Liver (tissue), 9 donors: Measurements from ENCODE around the gene KRTAP13-4. TPM values are rescaled to one million over a fixed set of nuclear protein-coding genes. Genes with fewer than 3 reads are reported as not detected.

Experiments
- DNase-seq: peaks from one replicate; pipeline ENCODE4 v3.0.0-alpha.2; 2017; ENCODE audit warnings: low spot score
- H3K27ac ChIP-seq, 2 donors: one replicate each; pipeline ENCODE4 v1.7.0; 2013; ENCODE audit warnings: inconsistent platforms in 2 of 2, low read length in 2 of 2, control low read depth in 1 of 2, low read depth in 1 of 2, mild to moderate bottlenecking in 1 of 2
- H3K27me3 ChIP-seq, 4 donors: one replicate each; pipeline versions ENCODE4 v1.6.1 to v1.7.0; 2013; ENCODE audit warnings: low read length in 3 of 4, inconsistent platforms in 1 of 4, mild to moderate bottlenecking in 1 of 4, moderate library complexity in 1 of 4; ENCODE audit not compliant: control insufficient read depth in 4 of 4, insufficient read depth in 4 of 4
- H3K36me3 ChIP-seq, 4 donors: one replicate each; pipeline versions ENCODE4 v1.6.1 to v1.7.0; 2013; ENCODE audit warnings: low read length in 3 of 4, mild to moderate bottlenecking in 3 of 4, low read depth in 1 of 4, moderate library complexity in 1 of 4; ENCODE audit not compliant: control insufficient read depth in 4 of 4, insufficient read depth in 3 of 4
- H3K4me1 ChIP-seq, 4 donors: one replicate each; pipeline versions ENCODE4 v1.6.1 to v1.7.0; 2013; ENCODE audit warnings: low read length in 3 of 4, mild to moderate bottlenecking in 3 of 4, moderate library complexity in 1 of 4; ENCODE audit not compliant: control insufficient read depth in 4 of 4, insufficient read depth in 4 of 4
- H3K4me3 ChIP-seq, 3 donors: one replicate each; pipeline versions ENCODE4 v1.6.1 to v1.7.0; 2013; ENCODE audit warnings: low read length in 3 of 3, control low read depth in 1 of 3, low read depth in 1 of 3, mild to moderate bottlenecking in 1 of 3
- H3K9ac ChIP-seq, 2 donors: one replicate each; pipeline ENCODE4 v1.7.0; 2013; ENCODE audit warnings: low read length in 2 of 2, mild to moderate bottlenecking in 2 of 2, moderate library complexity in 2 of 2, control low read depth in 1 of 2, low read depth in 1 of 2
- H3K9me3 ChIP-seq, 4 donors: one replicate each; pipeline versions ENCODE4 v1.6.1 to v1.7.0; 2013; ENCODE audit warnings: low read length in 3 of 4; ENCODE audit not compliant: control insufficient read depth in 4 of 4
- EGR1 ChIP-seq, 2 donors: IDR thresholded peaks; 2 replicates each; pipeline ENCODE4 v1.6.1; 2016 to 2018; ENCODE audit warnings: antibody characterized with exemption in 2 of 2, low read depth in 2 of 2
- FOXA2 ChIP-seq: IDR thresholded peaks from 2 replicates; pipeline ENCODE4 v1.6.1; 2016; ENCODE audit warnings: antibody characterized with exemption
- GABPA ChIP-seq, 2 donors: IDR thresholded peaks in 1 of 2; conservative IDR thresholded peaks in 1 of 2; 2 replicates each; pipeline ENCODE4 v1.6.1; 2016; ENCODE audit warnings: antibody characterized with exemption in 2 of 2, mild to moderate bottlenecking in 1 of 2, moderate library complexity in 1 of 2
- HNF4A ChIP-seq, 2 donors: conservative IDR thresholded peaks; 2 replicates each; pipeline ENCODE4 v1.6.1; 2016; ENCODE audit warnings: antibody characterized with exemption in 2 of 2, mild to moderate bottlenecking in 2 of 2
- HNF4G ChIP-seq: IDR thresholded peaks from 2 replicates; pipeline ENCODE4 v1.6.1; 2016; ENCODE audit warnings: antibody characterized with exemption
- JUND ChIP-seq, 2 donors: IDR thresholded peaks; 2 replicates each; pipeline ENCODE4 v1.6.1; 2016; ENCODE audit warnings: antibody characterized with exemption in 2 of 2
- NR2F2 ChIP-seq: IDR thresholded peaks from 2 replicates; pipeline ENCODE4 v1.6.1; 2016; ENCODE audit warnings: antibody characterized with exemption
- RAD21 ChIP-seq, 2 donors: IDR thresholded peaks; 2 replicates each; pipeline ENCODE4 v1.6.1; 2016; ENCODE audit warnings: antibody characterized with exemption in 2 of 2, mild to moderate bottlenecking in 2 of 2
- RXRA ChIP-seq, 2 donors: IDR thresholded peaks; 2 replicates each; pipeline ENCODE4 v1.6.1; 2017 to 2018; ENCODE audit warnings: antibody characterized with exemption in 2 of 2, mild to moderate bottlenecking in 1 of 2
- SP1 ChIP-seq: IDR thresholded peaks from 2 replicates; pipeline ENCODE4 v1.6.1; 2018; ENCODE audit warnings: antibody characterized with exemption, mild to moderate bottlenecking
- TAF1 ChIP-seq: conservative IDR thresholded peaks from 2 replicates; pipeline ENCODE4 v1.6.1; 2016; ENCODE audit warnings: antibody characterized with exemption, mild to moderate bottlenecking
- YY1 ChIP-seq: IDR thresholded peaks from 2 replicates; pipeline ENCODE4 v1.6.1; 2016; ENCODE audit warnings: antibody characterized with exemption, mild to moderate bottlenecking
- WGBS: extraction: QIAGEN DNeasy Blood & Tissue Kit; methylation state at CpG from one replicate; pipeline ENCODE4 v1.1.7; 2013; 5-methylcytosine and 5-hydroxymethylcytosine counted together
- polyA plus RNA-seq, 2 donors: library from polyadenylated mRNA; stranded (reverse) in 1 of 2; unstranded in 1 of 2; fragments of 200-250 nt in 1 of 2; fragments of >200 nt in 1 of 2; fragmentation: Nextera tagmentation in 1 of 2; extraction: Ambion mirVana in 1 of 2; gene quantifications; one replicate each; pipeline versions ENCODE4 v1.2.1 to v1.2.3, GENCODE V29; 2013 to 2015
- total RNA-seq, 2 donors: library from RNA; depleted of rRNA; stranded (reverse); fragments of >200 nt; gene quantifications; one replicate each; pipeline ENCODE4 v1.2.3, GENCODE V29; 2014
- TF ChIP-seq, protein P1 (sequence below): IDR thresholded peaks from 2 replicates; pipeline ENCODE4 v1.6.1; 2016; ENCODE audit warnings: antibody characterized with exemption
- TF ChIP-seq, protein P2 (sequence below): IDR thresholded peaks from 2 replicates; pipeline ENCODE4 v1.6.1; 2016; ENCODE audit warnings: antibody characterized with exemption, mild to moderate bottlenecking
- TF ChIP-seq, protein P3 (sequence below): fragments of 150-350 bp; IDR thresholded peaks from 2 replicates; pipeline ENCODE4 v1.5.1; 2017; ENCODE audit warnings: improper control_type of control experiment, low read depth, low read length; ENCODE audit not compliant: missing input control
- TF ChIP-seq, protein P4 (sequence below): IDR thresholded peaks from 2 replicates; pipeline ENCODE4 v1.6.1; 2016; ENCODE audit warnings: antibody characterized with exemption
- donor health status: healthy.
- donor health status: healthy.
- donor health status: healthy.
- donor health status: healthy.
- donor health status: healthy.

The KRTAP13-4 gene, protein sequence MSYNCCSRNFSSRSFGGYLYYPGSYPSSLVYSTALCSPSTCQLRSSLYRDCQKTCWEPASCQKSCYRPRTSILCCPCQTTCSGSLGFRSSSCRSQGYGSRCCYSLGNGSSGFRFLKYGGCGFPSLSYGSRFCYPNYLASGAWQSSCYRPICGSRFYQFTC
- total RNA-seq (not detected), polyA plus RNA-seq (not detected)

DNA sequence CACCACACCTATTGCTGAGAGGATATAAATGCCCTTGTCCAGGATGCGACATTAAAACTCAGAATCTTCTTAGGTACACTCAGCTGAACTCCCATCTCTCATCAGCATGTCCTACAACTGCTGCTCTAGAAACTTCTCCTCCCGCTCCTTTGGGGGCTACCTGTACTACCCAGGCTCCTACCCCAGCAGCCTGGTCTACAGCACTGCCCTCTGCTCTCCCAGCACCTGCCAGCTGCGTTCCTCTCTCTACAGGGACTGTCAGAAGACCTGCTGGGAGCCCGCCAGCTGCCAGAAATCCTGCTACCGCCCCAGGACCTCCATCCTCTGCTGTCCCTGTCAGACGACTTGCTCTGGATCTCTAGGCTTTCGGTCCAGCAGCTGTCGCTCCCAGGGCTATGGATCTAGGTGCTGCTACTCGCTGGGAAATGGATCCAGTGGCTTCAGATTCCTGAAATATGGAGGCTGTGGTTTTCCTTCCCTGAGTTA, at the start of gene KRTAP13-4:
TSS of gene KRTAP13-4 (plus strand) at position 51 of the 486 bp plus-strand sequence. CDS start at position 107, 56 bp downstream.
- no peak for DNase-seq
- Histone ChIP-seq H3K9me3 (no peaks in the 10 kb centered on the region), H3K9ac (no peak within 1 kb of the TSS), H3K36me3 (no peaks in the 10 kb centered on the region), H3K4me3 (no peak within 1 kb of the TSS), H3K4me1 (no peaks in the 10 kb centered on the region), H3K27me3 (peaks cover 0 to 3% (median 0%) of the 10 kb centered on the region in 4 donors), H3K27ac (no peak within 1 kb of the TSS)
- WGBS, result 73% methylated on average over 9 of the region's 9 CpGs
- TF ChIP-seq SP1, result no peak

DNA sequence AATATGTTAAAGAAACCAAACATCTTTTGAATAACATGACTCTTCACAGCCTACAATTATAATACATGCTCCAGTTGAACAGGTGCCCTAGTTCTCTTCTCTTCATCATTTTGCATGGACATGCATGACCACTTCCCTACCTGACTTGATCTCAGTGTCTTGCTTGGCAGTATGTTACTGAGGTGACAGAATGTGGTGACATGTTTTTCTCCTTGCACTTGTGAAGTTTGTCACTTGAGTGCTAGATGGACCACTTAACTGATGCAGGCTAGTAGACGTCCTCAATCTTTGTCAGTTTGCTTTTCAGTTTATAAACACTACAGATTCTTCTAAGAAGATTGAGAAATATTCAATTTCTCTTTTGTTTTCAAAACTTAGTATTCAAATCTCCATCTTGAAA, 47.8 kb upstream of the KRTAP13-4 start:
- no peak overlapping the region for H3K4me3 ChIP-seq
- H3K9me3 ChIP-seq, result no peaks in the 10 kb centered on the region
- no peak for TF ChIP-seq RXRA (IDR thresholded peaks at IDR 0.05)
- TF ChIP-seq, protein P1, sequence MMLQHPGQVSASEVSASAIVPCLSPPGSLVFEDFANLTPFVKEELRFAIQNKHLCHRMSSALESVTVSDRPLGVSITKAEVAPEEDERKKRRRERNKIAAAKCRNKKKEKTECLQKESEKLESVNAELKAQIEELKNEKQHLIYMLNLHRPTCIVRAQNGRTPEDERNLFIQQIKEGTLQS, result no peak
- no peak for TF ChIP-seq GABPA (IDR thresholded peaks at IDR 0.05 in 1 of 2, conservative IDR thresholded peaks at IDR 0.05 in 1 of 2)
- TF ChIP-seq, protein P2, sequence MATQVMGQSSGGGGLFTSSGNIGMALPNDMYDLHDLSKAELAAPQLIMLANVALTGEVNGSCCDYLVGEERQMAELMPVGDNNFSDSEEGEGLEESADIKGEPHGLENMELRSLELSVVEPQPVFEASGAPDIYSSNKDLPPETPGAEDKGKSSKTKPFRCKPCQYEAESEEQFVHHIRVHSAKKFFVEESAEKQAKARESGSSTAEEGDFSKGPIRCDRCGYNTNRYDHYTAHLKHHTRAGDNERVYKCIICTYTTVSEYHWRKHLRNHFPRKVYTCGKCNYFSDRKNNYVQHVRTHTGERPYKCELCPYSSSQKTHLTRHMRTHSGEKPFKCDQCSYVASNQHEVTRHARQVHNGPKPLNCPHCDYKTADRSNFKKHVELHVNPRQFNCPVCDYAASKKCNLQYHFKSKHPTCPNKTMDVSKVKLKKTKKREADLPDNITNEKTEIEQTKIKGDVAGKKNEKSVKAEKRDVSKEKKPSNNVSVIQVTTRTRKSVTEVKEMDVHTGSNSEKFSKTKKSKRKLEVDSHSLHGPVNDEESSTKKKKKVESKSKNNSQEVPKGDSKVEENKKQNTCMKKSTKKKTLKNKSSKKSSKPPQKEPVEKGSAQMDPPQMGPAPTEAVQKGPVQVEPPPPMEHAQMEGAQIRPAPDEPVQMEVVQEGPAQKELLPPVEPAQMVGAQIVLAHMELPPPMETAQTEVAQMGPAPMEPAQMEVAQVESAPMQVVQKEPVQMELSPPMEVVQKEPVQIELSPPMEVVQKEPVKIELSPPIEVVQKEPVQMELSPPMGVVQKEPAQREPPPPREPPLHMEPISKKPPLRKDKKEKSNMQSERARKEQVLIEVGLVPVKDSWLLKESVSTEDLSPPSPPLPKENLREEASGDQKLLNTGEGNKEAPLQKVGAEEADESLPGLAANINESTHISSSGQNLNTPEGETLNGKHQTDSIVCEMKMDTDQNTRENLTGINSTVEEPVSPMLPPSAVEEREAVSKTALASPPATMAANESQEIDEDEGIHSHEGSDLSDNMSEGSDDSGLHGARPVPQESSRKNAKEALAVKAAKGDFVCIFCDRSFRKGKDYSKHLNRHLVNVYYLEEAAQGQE, result no peak
- no peaks in the 10 kb centered on the region for H3K36me3 ChIP-seq
- DNase-seq, result no peak
- H3K27ac ChIP-seq, result no peak overlapping the region
- H3K9ac ChIP-seq, result no peak overlapping the region
- no peaks in the 10 kb centered on the region for H3K4me1 ChIP-seq
- 33% methylated on average over 1 of the region's 1 CpG for WGBS
- H3K27me3 ChIP-seq, result peaks cover 0 to 4% (median 0%) of the 10 kb centered on the region in 4 donors

DNA sequence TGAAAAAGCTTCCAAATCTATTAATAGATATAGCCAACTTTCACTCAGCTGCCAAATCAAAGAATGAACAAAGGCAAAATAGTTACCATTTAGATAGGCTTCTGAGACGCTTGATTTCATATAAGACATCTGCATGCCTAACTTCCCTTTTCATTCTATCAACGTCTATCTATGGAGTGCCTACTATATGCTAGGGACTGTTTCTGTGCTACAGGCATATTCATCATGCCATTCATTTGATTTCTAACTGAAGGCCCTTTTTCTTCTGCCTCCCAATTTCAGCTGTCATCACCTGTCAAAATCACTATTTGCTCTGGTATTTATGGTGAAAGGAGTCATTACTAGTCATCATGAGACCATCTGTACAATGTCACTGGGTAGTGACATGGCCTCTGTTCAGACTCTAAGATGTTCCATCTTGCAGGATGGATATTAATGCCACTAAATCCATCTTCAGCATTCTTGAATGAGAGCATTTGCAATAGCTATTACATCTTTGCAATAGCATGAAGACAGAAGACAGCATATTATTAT, 38.5 kb upstream of the KRTAP13-4 start:
- no peaks in the 10 kb centered on the region for H3K36me3 ChIP-seq
- H3K9me3 ChIP-seq, result no peaks in the 10 kb centered on the region
- 66% methylated on average over 2 of the region's 2 CpGs for WGBS
- peaks cover 0 to 2% (median 0%) of the 10 kb centered on the region in 4 donors for H3K27me3 ChIP-seq
- H3K9ac ChIP-seq, result no peak overlapping the region
- DNase-seq, result no peak
- no peak for TF ChIP-seq NR2F2
- TF ChIP-seq RXRA (IDR thresholded peaks at IDR 0.05), result no peak
- TF ChIP-seq RAD21 (IDR thresholded peaks at IDR 0.05), result no peak
- TF ChIP-seq, protein P3, sequence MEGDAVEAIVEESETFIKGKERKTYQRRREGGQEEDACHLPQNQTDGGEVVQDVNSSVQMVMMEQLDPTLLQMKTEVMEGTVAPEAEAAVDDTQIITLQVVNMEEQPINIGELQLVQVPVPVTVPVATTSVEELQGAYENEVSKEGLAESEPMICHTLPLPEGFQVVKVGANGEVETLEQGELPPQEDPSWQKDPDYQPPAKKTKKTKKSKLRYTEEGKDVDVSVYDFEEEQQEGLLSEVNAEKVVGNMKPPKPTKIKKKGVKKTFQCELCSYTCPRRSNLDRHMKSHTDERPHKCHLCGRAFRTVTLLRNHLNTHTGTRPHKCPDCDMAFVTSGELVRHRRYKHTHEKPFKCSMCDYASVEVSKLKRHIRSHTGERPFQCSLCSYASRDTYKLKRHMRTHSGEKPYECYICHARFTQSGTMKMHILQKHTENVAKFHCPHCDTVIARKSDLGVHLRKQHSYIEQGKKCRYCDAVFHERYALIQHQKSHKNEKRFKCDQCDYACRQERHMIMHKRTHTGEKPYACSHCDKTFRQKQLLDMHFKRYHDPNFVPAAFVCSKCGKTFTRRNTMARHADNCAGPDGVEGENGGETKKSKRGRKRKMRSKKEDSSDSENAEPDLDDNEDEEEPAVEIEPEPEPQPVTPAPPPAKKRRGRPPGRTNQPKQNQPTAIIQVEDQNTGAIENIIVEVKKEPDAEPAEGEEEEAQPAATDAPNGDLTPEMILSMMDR, result no peak
- TF ChIP-seq SP1, result no peak
- TF ChIP-seq JUND (IDR thresholded peaks at IDR 0.05), result no peak
- no peak for TF ChIP-seq HNF4A (conservative IDR thresholded peaks at IDR 0.05)
- TF ChIP-seq FOXA2, result no peak
- no peak for TF ChIP-seq EGR1 (IDR thresholded peaks at IDR 0.05; ENCODE audit: low read depth in 2 of 2)
- TF ChIP-seq, protein P4, sequence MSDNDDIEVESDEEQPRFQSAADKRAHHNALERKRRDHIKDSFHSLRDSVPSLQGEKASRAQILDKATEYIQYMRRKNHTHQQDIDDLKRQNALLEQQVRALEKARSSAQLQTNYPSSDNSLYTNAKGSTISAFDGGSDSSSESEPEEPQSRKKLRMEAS, result no peak
- TF ChIP-seq YY1, result no peak
- TF ChIP-seq HNF4G, result no peak
- TF ChIP-seq TAF1, result no peak
- TF ChIP-seq GABPA (IDR thresholded peaks at IDR 0.05 in 1 of 2, conservative IDR thresholded peaks at IDR 0.05 in 1 of 2), result no peak
- H3K4me1 ChIP-seq, result no peaks in the 10 kb centered on the region
- H3K4me3 ChIP-seq, result no peak overlapping the region
- no peak overlapping the region for H3K27ac ChIP-seq
